SU-DHL-6 (cell line): ENCODE data around the gene RIMBP2.

Source experiments
- H2AFZ ChIP-seq: fragments of 200-600 bp; sonication (generic); 2 replicates; pipeline ENCODE4 v1.6.1; 2014; ENCODE audit warnings: low read depth, mild to moderate bottlenecking, moderate library complexity, mixed read lengths, antibody characterized with exemption, low read length; ENCODE audit not compliant: severe bottlenecking
- H3F3A ChIP-seq: fragments of 200-600 bp; shearing (Covaris generic); 2 replicates; pipeline ENCODE4 v1.6.0; 2016; ENCODE audit warnings: antibody characterized with exemption, mild to moderate bottlenecking; ENCODE audit not compliant: insufficient read depth
- H3K27ac ChIP-seq: fragments of 200-600 bp; sonication (generic); 2 replicates; pipeline ENCODE4 v1.5.1; 2016; ENCODE audit warnings: low read depth, mild to moderate bottlenecking, low read length, moderate library complexity, mixed read lengths
- H3K27me3 ChIP-seq: fragments of 200-600 bp; sonication (generic), shearing (Covaris generic); 2 replicates; pipeline ENCODE4 v1.6.0; 2014; ENCODE audit warnings: mild to moderate bottlenecking, low read length
- H3K36me3 ChIP-seq: fragments of 200-600 bp; sonication (generic); 2 replicates; pipeline ENCODE4 v1.6.1; 2014; ENCODE audit warnings: mild to moderate bottlenecking, low read length, mixed read lengths
- H3K4me2 ChIP-seq: fragments of 300-600, 200-600 bp; shearing (Covaris generic), sonication (generic); 2 replicates; pipeline ENCODE4 v1.6.0; 2014; ENCODE audit warnings: low read length, low read depth, mild to moderate bottlenecking; ENCODE audit not compliant: poor library complexity, severe bottlenecking
- H3K4me3 ChIP-seq: fragments of 200-600 bp; sonication (generic); 2 replicates; pipeline ENCODE4 v1.5.1; 2014; ENCODE audit warnings: antibody characterized with exemption, low read length, mild to moderate bottlenecking, mixed read lengths; ENCODE audit not compliant: insufficient read depth, poor library complexity, severe bottlenecking
- H3K79me2 ChIP-seq: fragments of 200-600 bp; sonication (generic); 2 replicates; pipeline ENCODE4 v1.6.1; 2014; ENCODE audit warnings: mild to moderate bottlenecking, low read length, moderate library complexity; ENCODE audit not compliant: insufficient read depth
- H3K9ac ChIP-seq: fragments of 200-600 bp; sonication (generic); 2 replicates; pipeline ENCODE4 v1.7.0; 2014; ENCODE audit warnings: mild to moderate bottlenecking, low read length
- H3K9me2 ChIP-seq: fragments of 200-600 bp; sonication (generic); replicated peaks from 2 replicates; pipeline ENCODE4 v1.6.1; 2014; ENCODE audit warnings: low read length; ENCODE audit not compliant: insufficient read depth
- H3K9me3 ChIP-seq: fragments of 200-600 bp; sonication (generic); 2 replicates; pipeline ENCODE4 v1.6.1; 2014; ENCODE audit warnings: low read length, mixed read lengths; ENCODE audit not compliant: insufficient read depth
- H4K20me1 ChIP-seq: fragments of 200-600 bp; sonication (generic); 2 replicates; pipeline ENCODE4 v1.6.1; 2014; ENCODE audit warnings: low read depth, mild to moderate bottlenecking, antibody characterized with exemption, low read length, moderate library complexity, mixed read lengths
- CTCF ChIP-seq: fragments of 200-600 bp; sonication (generic); IDR thresholded peaks from one replicate; pipeline ENCODE4 v1.5.1; 2017; ENCODE audit warnings: antibody characterized with exemption, mild to moderate bottlenecking, low read length, moderate library complexity; ENCODE audit not compliant: insufficient read depth, poor library complexity, severe bottlenecking
- EZH2phosphoT487 ChIP-seq: fragments of 200-600 bp; sonication (generic), shearing (Covaris generic); conservative IDR thresholded peaks from 2 replicates; pipeline ENCODE4 v1.6.1; 2018; ENCODE audit warnings: mild to moderate bottlenecking, antibody characterized with exemption, low read length, moderate library complexity, mixed read lengths

The RIMBP2 gene

GRCh38 chr12:130701402-130701744 is 14.7 kb downstream of the RIMBP2 start:
- TF ChIP-seq EZH2phosphoT487 (no peak), CTCF (no peak)
- no peak overlapping the region for H3K4me3 ChIP-seq
- H3K36me3 ChIP-seq: no peaks in the 10 kb centered on the region
- H3K9me3 ChIP-seq: no peaks in the 10 kb centered on the region
- H4K20me1 ChIP-seq: no peaks in the 10 kb centered on the region
- no peak overlapping the region for H2AFZ ChIP-seq
- H3K27ac ChIP-seq: no peak overlapping the region
- no peaks in the 10 kb centered on the region for H3K79me2 ChIP-seq
- H3K9me2 ChIP-seq: no peaks in the 10 kb centered on the region
- no peaks in the 10 kb centered on the region for H3K27me3 ChIP-seq
- H3K9ac ChIP-seq: no peak overlapping the region
- H3K4me2 ChIP-seq: no peak overlapping the region
- H3F3A ChIP-seq: no peaks in the 10 kb centered on the region

GRCh38 chr12:130700492-130701401 is 15.4 kb downstream of the RIMBP2 start:
- Histone ChIP-seq H3K79me2 (no peaks in the 10 kb centered on the region), H4K20me1 (no peaks in the 10 kb centered on the region), H3K9me2 (no peaks in the 10 kb centered on the region), H3K27me3 (no peaks in the 10 kb centered on the region), H3K27ac (no peak overlapping the region), H3K4me3 (no peak overlapping the region), H3K4me2 (no peak overlapping the region), H2AFZ (no peak overlapping the region), H3K9me3 (no peaks in the 10 kb centered on the region), H3K9ac (no peak overlapping the region), H3F3A (no peaks in the 10 kb centered on the region), H3K36me3 (no peaks in the 10 kb centered on the region)
- TF ChIP-seq CTCF (no peak), EZH2phosphoT487 (no peak)

- TF ChIP-seq EZH2phosphoT487 (no peak), CTCF (no peak)
- no peak overlapping the region for H2AFZ ChIP-seq
- H3K4me2 ChIP-seq: no peak overlapping the region
Measured at GRCh38 chr12:130698106-130698505, 18.0 kb downstream of the RIMBP2 start.

More at GRCh38 chr12:130698106-130698505, 18.0 kb downstream of the RIMBP2 start:
- Histone ChIP-seq H3K9me3 (no peaks in the 10 kb centered on the region), H3K36me3 (no peaks in the 10 kb centered on the region), H3K4me3 (no peak overlapping the region), H3K9me2 (no peaks in the 10 kb centered on the region), H3K9ac (no peak overlapping the region), H3K27ac (no peak overlapping the region), H3K79me2 (no peaks in the 10 kb centered on the region), H3K27me3 (no peaks in the 10 kb centered on the region), H3F3A (no peaks in the 10 kb centered on the region), H4K20me1 (no peaks in the 10 kb centered on the region)
